Fibroblast of skin of back (primary cell): ENCODE data around the gene SNX10.

ENCODE experiments used
- DNase-seq: peaks from one replicate; pipeline ENCODE4 v3.0.0-alpha.2; 2013

The SNX10 gene

GRCh38 chr7:26370011-26370410 is 78.3 kb downstream of the SNX10 start:
- DNase-seq, result no peak

DNA sequence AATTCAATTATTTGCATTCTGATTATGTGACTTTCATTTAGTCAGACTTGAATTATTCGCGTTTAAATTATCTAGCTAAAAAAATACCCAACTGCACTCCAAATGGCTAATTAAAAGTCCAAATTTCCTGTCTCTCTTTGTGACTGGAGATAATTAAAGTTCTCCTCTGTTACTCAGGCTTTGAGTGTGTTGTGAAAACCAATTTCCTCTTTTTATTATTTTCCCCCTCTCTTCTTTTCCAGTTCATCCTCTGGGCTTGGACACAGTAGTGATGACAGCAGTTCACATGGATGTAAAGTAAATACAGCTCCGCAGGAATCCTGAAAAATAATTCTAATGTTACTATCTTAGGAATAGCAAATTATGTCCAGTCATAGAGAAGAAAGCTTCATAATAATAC is 80.6 kb downstream of the SNX10 start:
- no peak for DNase-seq

- DNase-seq, result no peak
Observed at GRCh38 chr7:26372704-26373103, 81.0 kb downstream of the SNX10 start.

GRCh38 chr7:26374647-26375373 is 83.1 kb downstream of the SNX10 start:
- no peak for DNase-seq

- no peak for DNase-seq
Observed at GRCh38 chr7:26375726-26376174, 84.1 kb downstream of the SNX10 start.

- no peak for DNase-seq
Observed at GRCh38 chr7:26376175-26376917, 84.7 kb downstream of the SNX10 start.

GRCh38 chr7:26378016-26378415 is 86.4 kb downstream of the SNX10 start:
- no peak for DNase-seq

GRCh38 chr7:26379711-26380110 is 88.0 kb downstream of the SNX10 start:
- DNase-seq, result no peak

DNA sequence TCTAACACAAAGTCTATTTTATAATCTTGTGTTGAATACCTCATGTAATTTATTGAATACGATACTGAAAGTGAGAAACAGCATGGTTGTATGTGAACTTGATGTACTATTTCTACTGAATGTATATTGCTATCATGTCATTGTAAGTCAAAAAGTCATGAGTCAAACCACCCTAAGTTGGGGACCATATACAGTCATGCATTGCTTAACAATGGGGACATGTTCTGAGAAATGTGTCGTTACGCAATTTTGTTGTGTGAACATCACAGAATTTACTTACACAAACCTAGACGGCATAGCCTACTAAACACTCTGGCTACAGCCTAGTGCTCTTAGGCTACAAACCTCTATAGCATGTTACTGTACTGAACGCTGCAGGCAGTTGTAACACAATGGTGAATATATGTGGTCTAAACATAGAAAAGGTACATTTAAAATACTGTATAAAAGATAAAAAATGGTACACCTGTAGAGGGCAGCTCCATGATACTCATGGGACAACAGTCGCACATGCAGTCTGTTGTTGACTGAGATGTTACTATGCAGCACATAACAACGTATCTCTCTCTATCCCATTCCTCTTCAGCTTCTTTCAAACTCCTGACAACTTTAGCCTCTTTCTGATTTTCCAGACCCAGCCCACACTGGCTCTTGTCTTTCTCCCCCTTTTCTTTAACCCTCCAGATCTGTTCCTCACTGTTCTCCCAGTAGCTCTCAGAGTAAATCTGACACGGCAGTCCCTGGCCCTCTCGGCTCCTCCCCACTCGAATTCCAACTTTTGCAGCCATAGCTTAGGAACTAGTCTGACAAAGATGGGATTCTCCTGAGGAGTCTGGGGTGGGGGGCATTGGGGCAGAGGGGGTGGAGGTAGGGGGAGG is 90.1 kb downstream of the SNX10 start:
- no peak for DNase-seq

DNA sequence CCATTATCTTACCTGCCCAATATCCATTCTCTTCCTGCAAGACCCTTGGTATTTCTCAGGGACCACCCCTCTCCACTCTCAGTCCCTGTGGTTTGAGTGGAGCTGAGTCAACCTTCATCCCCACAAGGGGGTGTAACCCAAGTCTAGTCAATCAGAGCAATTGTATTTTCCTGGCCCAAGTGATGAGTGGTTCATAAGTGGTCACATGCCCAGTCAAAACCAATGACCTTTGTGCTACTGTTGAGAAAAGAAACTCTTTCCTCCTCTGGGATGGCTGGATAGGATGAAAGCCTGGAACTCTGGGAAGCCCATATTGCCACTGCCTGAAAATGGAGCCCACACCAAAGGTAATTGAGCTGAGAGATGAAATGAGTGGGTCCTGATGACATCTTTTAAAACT is 93.6 kb downstream of the SNX10 start:
- no peak for DNase-seq

DNA sequence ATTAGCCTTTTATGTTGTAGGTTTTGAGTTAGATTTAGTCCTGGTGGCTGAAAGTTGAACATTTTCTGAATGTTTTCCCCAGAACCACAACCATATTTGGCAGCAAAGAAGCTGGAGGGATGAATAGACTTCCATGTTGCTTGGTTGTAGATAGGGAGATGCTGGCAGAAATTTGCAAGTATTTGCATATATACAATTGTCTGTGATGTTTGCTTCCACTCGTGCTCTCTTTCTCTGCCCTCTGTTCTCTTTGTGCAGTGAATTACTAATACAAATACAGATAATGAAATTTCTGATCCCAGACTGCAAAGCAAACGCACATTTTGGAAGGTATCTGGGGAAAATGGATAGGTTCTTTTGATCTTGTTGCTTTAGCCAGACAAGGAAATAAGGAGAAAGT is 96.1 kb downstream of the SNX10 start:
- DNase-seq, result no peak

GRCh38 chr7:26388256-26388655 is 96.6 kb downstream of the SNX10 start:
- no peak for DNase-seq

- DNase-seq, result no peak
Observed at GRCh38 chr7:26390016-26390415, 98.4 kb downstream of the SNX10 start.

DNA sequence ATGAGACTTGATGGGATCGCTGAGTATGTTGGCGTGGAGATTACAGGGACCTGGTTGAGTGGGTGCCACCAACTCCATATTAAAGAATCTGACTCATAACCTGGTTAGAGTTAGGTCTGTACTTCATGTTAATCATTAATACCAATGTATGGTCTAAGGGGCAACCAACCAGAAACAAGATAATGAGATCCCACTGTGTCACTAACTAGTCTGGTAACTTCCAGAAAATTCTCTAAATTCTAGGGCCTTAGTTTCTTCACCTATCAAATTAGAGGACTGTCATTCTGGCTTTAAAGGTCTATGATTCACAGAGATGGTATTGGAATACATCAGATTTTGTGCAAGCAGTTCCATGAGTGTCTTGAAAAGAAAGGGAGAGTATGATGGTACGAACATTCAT is 102.2 kb downstream of the SNX10 start:
- DNase-seq, result no peak

- DNase-seq, result no peak
Observed at GRCh38 chr7:26397332-26397731, 105.7 kb downstream of the SNX10 start.

DNA sequence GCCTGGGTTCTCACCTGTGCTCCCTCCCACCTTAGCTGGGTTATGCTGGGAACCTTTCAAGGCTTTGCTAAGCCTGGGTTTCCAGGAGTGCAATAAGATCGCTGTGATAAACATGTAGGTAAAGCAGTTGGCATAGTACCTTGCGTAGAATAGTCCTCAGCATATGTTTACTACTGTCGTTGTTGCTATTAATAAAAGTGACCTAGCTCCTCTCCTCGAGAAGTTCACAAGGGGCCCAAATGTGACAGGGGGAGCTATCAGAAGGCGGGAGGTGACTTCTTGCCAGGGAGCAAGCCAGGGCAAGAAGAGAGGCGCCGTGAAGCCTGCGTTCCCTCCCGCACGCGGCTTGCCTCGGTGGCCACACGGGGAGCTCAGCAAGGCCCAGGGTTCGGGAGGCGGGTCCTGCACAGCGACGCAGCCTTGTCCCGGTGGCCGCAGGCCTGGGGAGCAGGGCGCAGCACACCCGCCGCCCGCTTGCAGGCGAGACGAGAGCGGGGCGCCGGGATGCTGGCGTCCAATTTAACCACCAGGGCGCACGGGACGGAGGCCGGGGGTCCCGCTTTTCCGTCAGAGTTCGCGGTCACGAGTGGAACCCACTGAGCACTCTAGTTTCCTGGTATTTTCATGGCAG is 106.2 kb downstream of the SNX10 start:
- peak; percentile 13 for DNase-seq

- DNase-seq, result peak; percentile 36
Observed at GRCh38 chr7:26398427-26398755, 106.7 kb downstream of the SNX10 start.

DNA sequence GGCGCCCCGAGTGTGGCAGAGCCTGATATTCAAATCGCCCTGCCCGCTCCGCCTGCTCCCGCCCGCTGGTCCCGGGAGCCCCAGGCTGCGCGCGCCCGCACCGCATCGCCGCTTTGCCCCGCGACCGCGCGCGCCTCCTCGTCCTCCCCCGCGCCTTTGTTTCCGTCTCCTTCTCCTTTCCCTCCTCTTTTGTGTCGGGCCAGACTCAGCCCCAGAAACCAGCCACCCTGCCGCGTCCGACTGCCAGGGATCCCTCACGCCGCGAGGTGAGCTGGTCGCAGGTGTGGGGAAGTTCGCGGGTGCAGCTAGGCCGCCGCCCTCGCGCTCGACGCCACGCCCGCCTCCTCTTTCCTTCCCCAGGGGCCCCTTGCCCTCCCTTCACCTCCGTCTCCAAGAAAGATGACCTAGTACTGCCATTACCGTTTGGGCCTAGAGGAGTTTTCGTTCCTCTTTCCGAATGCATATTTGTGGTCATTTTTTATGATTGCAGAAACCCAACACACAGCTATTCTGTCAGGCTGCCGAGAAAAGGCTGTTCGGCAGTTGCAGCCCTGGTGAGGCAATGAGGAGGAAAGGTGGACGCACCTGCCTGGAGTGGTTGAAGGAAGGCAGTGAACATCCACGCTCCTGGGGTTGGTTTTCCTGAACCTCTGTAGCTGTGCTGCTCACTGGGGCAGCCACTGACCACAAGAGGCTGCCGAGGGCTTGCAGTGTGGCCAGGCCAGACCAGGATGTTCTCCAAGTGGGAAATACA is 107.3 kb downstream of the SNX10 start:
- DNase-seq, result peak; percentile 27

- no peak for DNase-seq
Observed at GRCh38 chr7:26399736-26400135, 108.1 kb downstream of the SNX10 start.

- no peak for DNase-seq
Observed at GRCh38 chr7:26403640-26404039, 112.0 kb downstream of the SNX10 start.

- no peak for DNase-seq
Observed at GRCh38 chr7:26404189-26404996, 112.7 kb downstream of the SNX10 start.
